Measurements from ENCODE around the gene RPTOR. TPM values are rescaled to one million over a fixed set of nuclear protein-coding genes. Genes with fewer than 3 reads are reported as not detected.

RPTOR gene
- total RNA-seq, 1 experiment from 2014 or later, result 58.0 TPM

DNA sequence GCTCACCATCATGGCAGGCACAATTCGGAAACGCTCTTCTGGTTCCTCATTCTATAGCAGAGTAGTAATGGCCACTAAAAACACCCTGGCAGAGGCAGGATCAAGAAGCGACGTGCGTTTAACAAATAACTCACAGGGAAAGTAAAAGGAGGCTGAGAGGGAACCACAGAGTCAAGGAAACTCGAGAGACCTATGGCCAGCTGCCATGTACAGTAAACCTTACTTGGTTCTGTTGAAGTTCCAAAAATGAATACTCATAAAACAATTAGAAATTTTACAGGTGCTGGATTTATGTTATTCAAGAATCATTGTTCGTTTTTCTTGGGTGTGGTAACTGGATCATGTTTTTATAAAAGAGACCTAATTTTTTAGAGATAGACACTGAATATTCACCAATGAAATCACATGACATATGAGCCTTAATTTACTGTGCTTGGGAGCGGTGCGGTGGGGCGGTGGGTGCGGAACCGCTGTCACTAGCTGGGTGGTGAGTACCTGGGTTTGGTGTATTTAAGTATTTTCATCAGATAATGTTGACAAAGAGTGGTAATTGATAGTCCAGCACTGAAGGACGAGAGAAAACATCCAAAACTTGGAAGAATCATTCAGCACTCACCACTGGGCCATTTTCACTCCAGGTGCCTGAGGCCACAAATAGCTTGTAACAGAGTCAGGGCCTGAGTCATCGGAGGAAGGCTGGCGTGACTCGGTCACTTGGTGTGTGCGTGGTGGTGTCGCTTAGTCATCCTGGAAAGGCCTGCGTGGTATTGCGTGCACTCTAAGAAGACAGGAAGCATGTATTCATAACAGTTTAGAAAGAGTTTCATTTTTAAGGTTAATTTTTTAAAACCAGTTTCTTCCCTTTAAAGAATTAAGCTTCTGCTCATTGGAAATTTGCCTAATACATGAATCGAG, 311.6 kb downstream of the RPTOR start:
- in situ Hi-C loops (cut with HindIII; ENCODE audit: low pct_unique_long_range_greater_than_20kb, low sequenced_read_pairs), result no loop called here
- POLR2A ChIA-PET, result interaction anchor here (0.9 kb wide), 1 partner anchor 241 kb away, joined by 4 read pairs; no protein-coding TSS in a partner anchor
- no peaks in the 10 kb centered on the region for H3K36me3 ChIP-seq (ENCODE audit: control insufficient read depth, insufficient read depth, low read length)
- no peaks in the 10 kb centered on the region for H3K27me3 ChIP-seq (ENCODE audit: control insufficient read depth, insufficient read depth, low read length)
- no peak overlapping the region for H3K4me3 ChIP-seq (ENCODE audit: low read depth in 2 of 2, low read length in 2 of 2)
- intact Hi-C loops (cut with micrococcal nuclease; ENCODE audit: unreplicated experiment), result no loop called here
- no peak for TF ChIP-seq SIN3A (IDR thresholded peaks at IDR 0.05; ENCODE audit: borderline replicate concordance, insufficient read depth, low read depth, low read length)
- peak; percentile 65; the same call in 1 of the 2 replicates for TF ChIP-seq POLR2AphosphoS5 (IDR thresholded peaks at IDR 0.05; ENCODE audit: low read depth, low read length)
- no peak for TF ChIP-seq TCF7L2 (IDR thresholded peaks at IDR 0.05; ENCODE audit: low read depth, low read length)
- TF ChIP-seq, protein P1, sequence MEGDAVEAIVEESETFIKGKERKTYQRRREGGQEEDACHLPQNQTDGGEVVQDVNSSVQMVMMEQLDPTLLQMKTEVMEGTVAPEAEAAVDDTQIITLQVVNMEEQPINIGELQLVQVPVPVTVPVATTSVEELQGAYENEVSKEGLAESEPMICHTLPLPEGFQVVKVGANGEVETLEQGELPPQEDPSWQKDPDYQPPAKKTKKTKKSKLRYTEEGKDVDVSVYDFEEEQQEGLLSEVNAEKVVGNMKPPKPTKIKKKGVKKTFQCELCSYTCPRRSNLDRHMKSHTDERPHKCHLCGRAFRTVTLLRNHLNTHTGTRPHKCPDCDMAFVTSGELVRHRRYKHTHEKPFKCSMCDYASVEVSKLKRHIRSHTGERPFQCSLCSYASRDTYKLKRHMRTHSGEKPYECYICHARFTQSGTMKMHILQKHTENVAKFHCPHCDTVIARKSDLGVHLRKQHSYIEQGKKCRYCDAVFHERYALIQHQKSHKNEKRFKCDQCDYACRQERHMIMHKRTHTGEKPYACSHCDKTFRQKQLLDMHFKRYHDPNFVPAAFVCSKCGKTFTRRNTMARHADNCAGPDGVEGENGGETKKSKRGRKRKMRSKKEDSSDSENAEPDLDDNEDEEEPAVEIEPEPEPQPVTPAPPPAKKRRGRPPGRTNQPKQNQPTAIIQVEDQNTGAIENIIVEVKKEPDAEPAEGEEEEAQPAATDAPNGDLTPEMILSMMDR (IDR thresholded peaks at IDR 0.05), result no peak
- TF ChIP-seq, protein P2, sequence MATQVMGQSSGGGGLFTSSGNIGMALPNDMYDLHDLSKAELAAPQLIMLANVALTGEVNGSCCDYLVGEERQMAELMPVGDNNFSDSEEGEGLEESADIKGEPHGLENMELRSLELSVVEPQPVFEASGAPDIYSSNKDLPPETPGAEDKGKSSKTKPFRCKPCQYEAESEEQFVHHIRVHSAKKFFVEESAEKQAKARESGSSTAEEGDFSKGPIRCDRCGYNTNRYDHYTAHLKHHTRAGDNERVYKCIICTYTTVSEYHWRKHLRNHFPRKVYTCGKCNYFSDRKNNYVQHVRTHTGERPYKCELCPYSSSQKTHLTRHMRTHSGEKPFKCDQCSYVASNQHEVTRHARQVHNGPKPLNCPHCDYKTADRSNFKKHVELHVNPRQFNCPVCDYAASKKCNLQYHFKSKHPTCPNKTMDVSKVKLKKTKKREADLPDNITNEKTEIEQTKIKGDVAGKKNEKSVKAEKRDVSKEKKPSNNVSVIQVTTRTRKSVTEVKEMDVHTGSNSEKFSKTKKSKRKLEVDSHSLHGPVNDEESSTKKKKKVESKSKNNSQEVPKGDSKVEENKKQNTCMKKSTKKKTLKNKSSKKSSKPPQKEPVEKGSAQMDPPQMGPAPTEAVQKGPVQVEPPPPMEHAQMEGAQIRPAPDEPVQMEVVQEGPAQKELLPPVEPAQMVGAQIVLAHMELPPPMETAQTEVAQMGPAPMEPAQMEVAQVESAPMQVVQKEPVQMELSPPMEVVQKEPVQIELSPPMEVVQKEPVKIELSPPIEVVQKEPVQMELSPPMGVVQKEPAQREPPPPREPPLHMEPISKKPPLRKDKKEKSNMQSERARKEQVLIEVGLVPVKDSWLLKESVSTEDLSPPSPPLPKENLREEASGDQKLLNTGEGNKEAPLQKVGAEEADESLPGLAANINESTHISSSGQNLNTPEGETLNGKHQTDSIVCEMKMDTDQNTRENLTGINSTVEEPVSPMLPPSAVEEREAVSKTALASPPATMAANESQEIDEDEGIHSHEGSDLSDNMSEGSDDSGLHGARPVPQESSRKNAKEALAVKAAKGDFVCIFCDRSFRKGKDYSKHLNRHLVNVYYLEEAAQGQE (IDR thresholded peaks at IDR 0.05; ENCODE audit: insufficient read depth in 1 of 2, low read depth in 2 of 2, low read length in 1 of 2), result no peak
- ATAC-seq (peak; percentile 98), DNase-seq (ENCODE audit: low read depth, low spot score) (peak; percentile 89)
- CTCF ChIA-PET, result interaction anchor here (0.6 kb wide), 1 partner anchor 33 kb away, joined by 6 read pairs; no protein-coding TSS in a partner anchor
- no TSS peak for BruUV-seq (replicated peaks)
- no peaks in the 10 kb centered on the region for H3K9me3 ChIP-seq (ENCODE audit: control insufficient read depth, insufficient read depth, low read depth, low read length)
- H3K27ac ChIP-seq (ENCODE audit: low read length), result peak overlapping the region; percentile 88
- peaks cover 16% of the 10 kb centered on the region for H3K4me1 ChIP-seq (ENCODE audit: control insufficient read depth, insufficient read depth, low read length)

DNA sequence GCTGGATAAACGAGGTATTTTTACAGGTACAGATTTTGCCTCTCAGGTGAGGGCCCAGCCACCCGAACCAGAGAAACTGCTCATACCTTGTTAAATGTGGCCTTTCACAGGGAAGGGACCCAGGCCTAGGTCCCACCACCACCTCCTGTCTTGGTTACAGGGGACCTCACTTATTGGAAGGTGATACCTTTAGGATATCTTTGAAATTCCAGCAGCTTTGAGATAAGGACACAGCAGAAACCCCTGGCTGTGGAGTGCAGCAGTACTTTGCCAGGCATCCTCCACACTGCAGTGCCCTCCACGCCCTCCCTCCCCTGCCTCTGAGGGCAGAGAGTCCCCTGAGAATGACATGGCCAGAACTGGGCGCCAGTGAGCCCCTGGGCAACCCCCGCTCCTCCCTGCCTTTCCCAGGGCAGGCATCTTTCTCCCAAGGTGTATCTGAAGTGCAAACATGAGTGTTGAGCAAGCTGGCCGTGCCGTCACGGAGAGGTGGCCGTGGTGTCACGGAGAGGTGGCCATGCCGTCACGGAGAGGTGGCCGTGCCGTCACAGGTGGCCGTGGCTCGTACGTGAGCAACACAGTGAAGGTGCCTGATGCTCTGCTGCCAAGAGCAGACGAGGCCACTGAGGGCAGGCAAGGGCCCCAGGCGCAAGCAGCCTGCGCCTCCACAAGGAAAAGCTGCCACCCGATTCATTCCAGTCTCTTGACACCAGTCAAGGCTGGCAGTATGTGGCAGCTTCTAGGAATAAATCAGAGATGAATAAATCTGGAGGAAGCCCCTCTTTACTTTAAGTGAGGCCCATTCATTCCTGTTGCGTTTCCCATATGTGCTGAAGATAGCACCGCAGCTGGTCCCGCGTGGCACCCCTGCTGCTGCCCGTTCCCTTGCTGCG, 312.5 kb downstream of the RPTOR start:
- peaks cover 16% of the 10 kb centered on the region for H3K4me1 ChIP-seq (ENCODE audit: control insufficient read depth, insufficient read depth, low read length)
- intact Hi-C loops (cut with micrococcal nuclease; ENCODE audit: unreplicated experiment), result no loop called here
- no peak overlapping the region for H3K4me3 ChIP-seq (ENCODE audit: low read depth in 2 of 2, low read length in 2 of 2)
- BruUV-seq (replicated peaks), result no TSS peak
- in situ Hi-C loops (cut with HindIII; ENCODE audit: low pct_unique_long_range_greater_than_20kb, low sequenced_read_pairs), result no loop called here
- ATAC-seq, result peak; percentile 9
- no peaks in the 10 kb centered on the region for H3K36me3 ChIP-seq (ENCODE audit: control insufficient read depth, insufficient read depth, low read length)
- no peaks in the 10 kb centered on the region for H3K27me3 ChIP-seq (ENCODE audit: control insufficient read depth, insufficient read depth, low read length)
- TF ChIP-seq POLR2AphosphoS5 (IDR thresholded peaks at IDR 0.05; ENCODE audit: low read depth, low read length) (no peak), TCF7L2 (IDR thresholded peaks at IDR 0.05; ENCODE audit: low read depth, low read length) (no peak), SIN3A (IDR thresholded peaks at IDR 0.05; ENCODE audit: borderline replicate concordance, insufficient read depth, low read depth, low read length) (no peak)
- TF ChIP-seq, protein P1 (IDR thresholded peaks at IDR 0.05), result no peak
- TF ChIP-seq, protein P2 (IDR thresholded peaks at IDR 0.05; ENCODE audit: insufficient read depth in 1 of 2, low read depth in 2 of 2, low read length in 1 of 2), result no peak
- ChIA-PET POLR2A (no interaction called here), CTCF (interaction anchor here (0.6 kb wide), 1 partner anchor 34 kb away, joined by 6 read pairs; no protein-coding TSS in a partner anchor)
- no peak for DNase-seq (ENCODE audit: low read depth, low spot score)
- peak overlapping the region; percentile 88 for H3K27ac ChIP-seq (ENCODE audit: low read length)
- H3K9me3 ChIP-seq (ENCODE audit: control insufficient read depth, insufficient read depth, low read depth, low read length), result no peaks in the 10 kb centered on the region
